ENCODE results near the gene CENPO. TPM values are rescaled to one million over a fixed set of nuclear protein-coding genes. Genes with fewer than 3 reads are reported as not detected.
A peak's percentile ranks its signal among the peaks of the same experiment; 100 is the strongest.
"Not testable (repeated sequence)": the region's sequence is repeated elsewhere in the genome, so short reads cannot be mapped to it uniquely, and the experiment has no call there.

The CENPO gene
- total RNA-seq, 1 donor from 2014 or later: not detected

DNA sequence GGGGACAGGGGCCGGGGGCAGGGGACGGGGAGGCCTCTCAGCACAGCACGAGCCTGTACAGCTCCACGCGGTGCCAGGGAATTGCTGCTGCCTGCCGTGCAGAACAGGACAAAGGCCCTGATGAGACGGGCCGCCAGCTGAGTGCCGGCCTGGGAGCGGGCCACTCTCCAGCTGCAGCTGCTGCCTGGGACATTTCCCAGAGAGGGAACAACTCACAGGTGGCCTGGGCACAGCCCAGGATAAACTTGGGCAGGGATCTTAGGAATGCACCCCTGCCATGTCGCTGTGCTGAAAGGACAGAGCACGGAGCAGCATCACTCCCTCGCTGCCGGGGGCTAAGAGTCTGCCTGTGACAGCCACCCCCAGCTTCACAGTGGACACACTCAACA is 38.8 kb downstream of the CENPO start:
- Histone ChIP-seq H3K9me3 (no peaks in the 10 kb centered on the region), H3K36me3 (peaks cover 11 to 30% of the 10 kb centered on the region in 2 donors), H3K4me3 (no peak overlapping the region), H3K27ac (no peak overlapping the region), H3K4me1 (no peaks in the 10 kb centered on the region), H3K27me3 (no peaks in the 10 kb centered on the region)
- TF ChIP-seq CTCF (IDR thresholded peaks at IDR 0.05): no peak
- DNase-seq (ENCODE audit: low spot score in 2 of 2): peak in 1 of 2 donors; percentile 50
- intact Hi-C loops (cut with DNase I): no loop called here

- no peak for DNase-seq (ENCODE audit: low spot score in 2 of 2)
- no peak for TF ChIP-seq CTCF (IDR thresholded peaks at IDR 0.05)
- intact Hi-C loops (cut with DNase I): no loop called here
- Histone ChIP-seq H3K27ac (no peak overlapping the region), H3K9me3 (no peaks in the 10 kb centered on the region), H3K4me1 (no peaks in the 10 kb centered on the region), H3K27me3 (no peaks in the 10 kb centered on the region), H3K4me3 (no peak overlapping the region), H3K36me3 (peaks cover 16 to 30% of the 10 kb centered on the region in 2 donors)
Observed at GRCh38 chr2:24832521-24832920, 39.3 kb downstream of the CENPO start.

GRCh38 chr2:24832931-24833701 is 39.9 kb downstream of the CENPO start:
- TF ChIP-seq CTCF (IDR thresholded peaks at IDR 0.05): no peak
- H3K9me3 ChIP-seq: no peaks in the 10 kb centered on the region
- H3K4me3 ChIP-seq: no peak overlapping the region
- H3K36me3 ChIP-seq: peaks cover 17 to 30% of the 10 kb centered on the region in 2 donors
- DNase-seq (ENCODE audit: low spot score in 2 of 2): no peak
- intact Hi-C loops (cut with DNase I): no loop called here
- no peaks in the 10 kb centered on the region for H3K4me1 ChIP-seq
- H3K27me3 ChIP-seq: no peaks in the 10 kb centered on the region
- H3K27ac ChIP-seq: no peak overlapping the region

- no peak for TF ChIP-seq CTCF (IDR thresholded peaks at IDR 0.05)
- Histone ChIP-seq H3K9me3 (no peaks in the 10 kb centered on the region), H3K4me1 (no peaks in the 10 kb centered on the region), H3K27me3 (no peaks in the 10 kb centered on the region), H3K27ac (no peak overlapping the region), H3K4me3 (no peak overlapping the region), H3K36me3 (peaks cover 21 to 34% of the 10 kb centered on the region in 2 donors)
- intact Hi-C loops (cut with DNase I): no loop called here
- DNase-seq (ENCODE audit: low spot score in 2 of 2): no peak
Observed at GRCh38 chr2:24833821-24834732, 40.9 kb downstream of the CENPO start.

DNA sequence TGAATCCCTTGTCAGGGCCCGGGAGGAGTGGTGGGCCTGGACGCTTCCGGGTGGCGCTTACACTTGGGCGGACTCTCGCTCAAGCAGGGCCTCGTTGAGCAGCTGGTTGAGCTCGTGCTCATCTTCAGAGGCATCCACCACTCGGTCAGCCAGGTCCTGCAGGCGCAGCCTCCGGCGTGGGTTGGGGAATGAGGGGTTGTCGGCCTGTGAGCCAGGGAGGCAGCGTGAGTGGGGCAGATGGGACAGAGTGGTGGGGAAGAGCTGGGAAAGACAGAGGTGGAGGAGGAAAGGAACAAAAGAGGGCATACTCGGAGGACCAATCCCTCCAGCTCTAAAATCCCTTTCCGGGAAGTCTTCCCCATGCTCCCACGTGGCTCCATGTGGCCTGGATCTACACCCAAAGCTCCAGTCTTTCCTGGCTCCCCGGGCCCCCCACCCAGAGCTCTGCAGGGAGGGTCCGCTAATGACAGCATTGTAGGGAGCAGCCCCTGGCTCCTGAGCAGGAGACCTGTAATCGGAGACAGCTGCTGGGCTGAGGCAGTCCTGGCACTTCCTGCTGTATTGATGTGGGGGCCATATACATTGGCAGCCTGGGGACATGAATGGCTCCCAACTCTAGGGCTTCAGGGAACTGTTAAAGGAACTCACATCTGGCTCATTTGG is 41.6 kb downstream of the CENPO start:
- no peaks in the 10 kb centered on the region for H3K4me1 ChIP-seq
- H3K9me3 ChIP-seq: no peaks in the 10 kb centered on the region
- H3K4me3 ChIP-seq: no peak overlapping the region
- H3K27me3 ChIP-seq: no peaks in the 10 kb centered on the region
- H3K27ac ChIP-seq: no peak overlapping the region
- no peak for TF ChIP-seq CTCF (IDR thresholded peaks at IDR 0.05)
- no peak for DNase-seq (ENCODE audit: low spot score in 2 of 2)
- peaks cover 21 to 41% of the 10 kb centered on the region in 2 donors for H3K36me3 ChIP-seq
- intact Hi-C loops (cut with DNase I): no loop called here

- peaks cover 21 to 44% of the 10 kb centered on the region in 2 donors for H3K36me3 ChIP-seq
- DNase-seq (ENCODE audit: low spot score in 2 of 2); H3K4me3 ChIP-seq; H3K4me1 ChIP-seq; H3K27ac ChIP-seq; H3K27me3 ChIP-seq; H3K9me3 ChIP-seq; intact Hi-C loops (cut with DNase I): not testable (repeated sequence)
Observed at GRCh38 chr2:24835411-24835810, 42.2 kb downstream of the CENPO start.
